ENCODE results near the gene TNS3.
"Not testable (repeated sequence)": the region's sequence is repeated elsewhere in the genome, so short reads cannot be mapped to it uniquely, and the experiment has no call there.

Gene TNS3

GRCh38 chr7:47267346-47267745 lies 314.6 kb downstream of the TNS3 start:
- DNase-seq: no peak

- no peak for DNase-seq
These were observed 315.1 kb downstream of the TNS3 start for GRCh38 chr7:47266799-47267198.

- DNase-seq: no peak
These were observed 315.7 kb downstream of the TNS3 start for GRCh38 chr7:47266131-47266706.

- DNase-seq: no peak
These were observed 316.3 kb downstream of the TNS3 start for GRCh38 chr7:47265621-47266020.

GRCh38 chr7:47264021-47264651 lies 317.8 kb downstream of the TNS3 start:
- no peak for DNase-seq

- no peak for DNase-seq
These were observed 319.0 kb downstream of the TNS3 start for GRCh38 chr7:47262881-47263280.

- not testable (repeated sequence) for DNase-seq
These were observed 319.8 kb downstream of the TNS3 start for GRCh38 chr7:47262160-47262559.

- DNase-seq: no peak
These were observed 321.6 kb downstream of the TNS3 start for GRCh38 chr7:47260270-47260669.

GRCh38 chr7:47259682-47260081 lies 322.2 kb downstream of the TNS3 start:
- DNase-seq: no peak

- no peak for DNase-seq
These were observed 323.1 kb downstream of the TNS3 start for GRCh38 chr7:47258798-47259197.

GRCh38 chr7:47256016-47256415 lies 325.9 kb downstream of the TNS3 start:
- no peak for DNase-seq

GRCh38 chr7:47255441-47255840 lies 326.5 kb downstream of the TNS3 start:
- no peak for DNase-seq

- DNase-seq: no peak
These were observed 326.9 kb downstream of the TNS3 start for GRCh38 chr7:47255007-47255406.

- no peak for DNase-seq
These were observed 327.6 kb downstream of the TNS3 start for GRCh38 chr7:47254081-47254977.

GRCh38 chr7:47253650-47254080 lies 328.2 kb downstream of the TNS3 start:
- no peak for DNase-seq

- DNase-seq: no peak
These were observed 329.2 kb downstream of the TNS3 start for GRCh38 chr7:47252675-47253074.

- no peak for DNase-seq
These were observed 332.6 kb downstream of the TNS3 start for GRCh38 chr7:47249361-47249760.

- DNase-seq: no peak
These were observed 333.1 kb downstream of the TNS3 start for GRCh38 chr7:47248797-47249196.

GRCh38 chr7:47247132-47247531 lies 334.8 kb downstream of the TNS3 start:
- no peak for DNase-seq

- DNase-seq: no peak
These were observed 337.2 kb downstream of the TNS3 start for GRCh38 chr7:47244692-47245091.

- DNase-seq: no peak
These were observed 340.5 kb downstream of the TNS3 start for GRCh38 chr7:47241112-47242065.

- DNase-seq: no peak
These were observed 341.9 kb downstream of the TNS3 start for GRCh38 chr7:47239931-47240421.

Data from effector CD4-positive, alpha-beta T cell (primary cell).